GM13976 (cell line): Measurements from ENCODE around the gene LIMS2.

Experiments used
- DNase-seq: peaks from one replicate; pipeline ENCODE4 v3.0.0; 2012; ENCODE audit warnings: low spot score
- in situ Hi-C: fragments of 300-500 bp; cut with MboI; formaldehyde crosslinking; loops from one replicate; pipeline ENCODE4 v1.12.0; 2022; ENCODE audit warnings: low sequenced_read_pairs, mixed read lengths, inconsistent platforms; ENCODE audit not compliant: unreplicated experiment
- TF ChIP-seq, protein P1 (sequence below): IDR thresholded peaks from 2 replicates; pipeline ENCODE4 v1.5.1; 2012; ENCODE audit warnings: borderline replicate concordance, mild to moderate bottlenecking; ENCODE audit not compliant: insufficient read depth; ENCODE audit errors: extremely low read depth, missing control alignments, control extremely low read depth

LIMS2 gene

DNA sequence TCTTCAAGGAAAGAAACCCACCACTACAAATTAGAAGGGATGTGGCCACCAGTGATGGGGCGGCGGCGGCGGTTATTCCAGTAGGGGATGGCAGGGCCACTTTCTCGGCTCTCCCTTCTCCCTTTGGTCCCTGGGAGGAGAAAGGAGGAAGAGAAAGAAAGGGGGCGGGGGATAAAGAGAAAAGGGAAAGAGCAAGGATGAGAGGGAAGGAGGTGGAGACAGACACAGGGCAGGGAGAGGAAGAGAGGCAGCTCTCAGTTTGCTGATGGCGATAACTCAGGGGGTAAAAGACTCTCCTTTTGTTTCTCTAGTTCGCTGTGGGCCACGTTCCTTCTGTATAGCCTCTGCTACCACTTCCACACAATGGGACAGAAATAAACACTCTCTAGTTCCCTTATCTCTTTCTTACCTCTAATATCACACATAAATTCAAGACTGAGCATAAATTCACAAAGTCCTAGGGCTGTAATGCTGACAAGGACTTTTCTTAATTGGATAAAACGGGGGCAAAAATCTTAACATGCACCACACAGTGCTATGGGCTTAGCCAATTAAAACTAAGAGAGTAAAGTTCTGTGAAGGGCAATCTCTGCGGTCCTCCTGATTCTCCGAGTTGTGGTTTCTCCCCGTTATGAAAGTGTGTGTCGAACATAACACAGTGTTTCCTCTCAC, 40.6 kb upstream of the LIMS2 start:
- TF ChIP-seq, protein P1, sequence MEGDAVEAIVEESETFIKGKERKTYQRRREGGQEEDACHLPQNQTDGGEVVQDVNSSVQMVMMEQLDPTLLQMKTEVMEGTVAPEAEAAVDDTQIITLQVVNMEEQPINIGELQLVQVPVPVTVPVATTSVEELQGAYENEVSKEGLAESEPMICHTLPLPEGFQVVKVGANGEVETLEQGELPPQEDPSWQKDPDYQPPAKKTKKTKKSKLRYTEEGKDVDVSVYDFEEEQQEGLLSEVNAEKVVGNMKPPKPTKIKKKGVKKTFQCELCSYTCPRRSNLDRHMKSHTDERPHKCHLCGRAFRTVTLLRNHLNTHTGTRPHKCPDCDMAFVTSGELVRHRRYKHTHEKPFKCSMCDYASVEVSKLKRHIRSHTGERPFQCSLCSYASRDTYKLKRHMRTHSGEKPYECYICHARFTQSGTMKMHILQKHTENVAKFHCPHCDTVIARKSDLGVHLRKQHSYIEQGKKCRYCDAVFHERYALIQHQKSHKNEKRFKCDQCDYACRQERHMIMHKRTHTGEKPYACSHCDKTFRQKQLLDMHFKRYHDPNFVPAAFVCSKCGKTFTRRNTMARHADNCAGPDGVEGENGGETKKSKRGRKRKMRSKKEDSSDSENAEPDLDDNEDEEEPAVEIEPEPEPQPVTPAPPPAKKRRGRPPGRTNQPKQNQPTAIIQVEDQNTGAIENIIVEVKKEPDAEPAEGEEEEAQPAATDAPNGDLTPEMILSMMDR: no peak
- DNase-seq: no peak
- in situ Hi-C loops: no loop called here

DNA sequence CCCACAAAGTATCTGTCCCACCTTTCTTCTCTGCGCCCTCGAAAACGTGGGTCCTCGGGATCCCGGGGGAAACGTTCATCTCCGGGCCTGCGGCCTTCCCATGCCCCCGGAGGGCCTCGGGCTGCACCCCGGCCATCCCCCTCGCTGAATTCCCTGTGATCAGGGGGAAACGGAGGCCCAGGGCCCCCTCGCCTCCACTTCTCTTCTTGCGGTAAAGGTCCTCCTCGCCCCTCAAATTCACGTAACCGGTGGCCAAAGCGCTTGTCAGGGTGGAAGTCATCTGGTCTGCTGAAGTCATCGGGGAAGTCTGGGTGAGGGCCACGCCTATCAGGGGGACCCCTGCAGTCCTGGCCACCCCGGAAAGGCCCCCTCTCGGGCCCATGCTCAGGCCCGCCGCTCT, 38.2 kb upstream of the LIMS2 start:
- in situ Hi-C loops: no loop called here
- TF ChIP-seq, protein P1: no peak
- no peak for DNase-seq

DNA sequence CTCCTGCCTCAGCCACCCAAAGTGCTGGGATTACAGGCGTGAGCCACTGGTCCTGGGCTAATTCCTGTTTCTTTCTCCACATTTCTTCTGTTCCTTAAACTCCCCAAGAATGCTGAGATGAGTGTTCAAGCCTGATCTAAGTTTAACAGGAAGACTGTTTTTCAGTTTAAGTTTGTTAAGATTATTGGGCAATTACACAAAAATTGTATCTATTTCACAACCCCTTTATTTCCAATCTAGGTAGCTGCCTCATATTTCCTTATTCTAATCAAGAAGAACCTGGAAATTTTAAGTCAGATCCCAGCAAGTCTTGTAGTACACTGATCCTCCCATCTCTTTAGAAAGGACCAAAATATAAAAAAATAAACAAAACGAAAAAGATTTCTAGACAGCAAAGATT, 37.7 kb upstream of the LIMS2 start:
- TF ChIP-seq, protein P1: no peak
- DNase-seq: no peak
- in situ Hi-C loops: no loop called here

DNA sequence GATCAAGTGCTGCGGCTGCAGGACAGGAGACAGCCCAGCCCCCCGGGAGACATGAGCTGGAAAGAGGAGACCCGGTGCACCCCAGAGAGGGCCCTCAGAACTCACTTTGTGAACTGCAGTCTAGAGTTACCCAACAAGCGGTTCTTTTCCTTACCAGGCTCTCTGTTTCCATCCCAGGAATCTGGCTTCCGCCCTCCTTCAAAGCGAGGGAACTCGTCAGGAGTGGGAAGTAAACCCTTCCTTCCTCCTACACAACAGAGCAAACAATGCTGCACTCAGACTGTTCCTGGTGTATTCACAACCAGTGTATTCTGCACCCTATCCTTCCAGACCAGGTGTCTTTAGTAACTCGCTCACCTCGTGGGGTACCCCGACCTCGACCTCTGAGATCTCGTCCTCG, 34.0 kb upstream of the LIMS2 start:
- in situ Hi-C loops: no loop called here
- TF ChIP-seq, protein P1: no peak
- DNase-seq: no peak

DNA sequence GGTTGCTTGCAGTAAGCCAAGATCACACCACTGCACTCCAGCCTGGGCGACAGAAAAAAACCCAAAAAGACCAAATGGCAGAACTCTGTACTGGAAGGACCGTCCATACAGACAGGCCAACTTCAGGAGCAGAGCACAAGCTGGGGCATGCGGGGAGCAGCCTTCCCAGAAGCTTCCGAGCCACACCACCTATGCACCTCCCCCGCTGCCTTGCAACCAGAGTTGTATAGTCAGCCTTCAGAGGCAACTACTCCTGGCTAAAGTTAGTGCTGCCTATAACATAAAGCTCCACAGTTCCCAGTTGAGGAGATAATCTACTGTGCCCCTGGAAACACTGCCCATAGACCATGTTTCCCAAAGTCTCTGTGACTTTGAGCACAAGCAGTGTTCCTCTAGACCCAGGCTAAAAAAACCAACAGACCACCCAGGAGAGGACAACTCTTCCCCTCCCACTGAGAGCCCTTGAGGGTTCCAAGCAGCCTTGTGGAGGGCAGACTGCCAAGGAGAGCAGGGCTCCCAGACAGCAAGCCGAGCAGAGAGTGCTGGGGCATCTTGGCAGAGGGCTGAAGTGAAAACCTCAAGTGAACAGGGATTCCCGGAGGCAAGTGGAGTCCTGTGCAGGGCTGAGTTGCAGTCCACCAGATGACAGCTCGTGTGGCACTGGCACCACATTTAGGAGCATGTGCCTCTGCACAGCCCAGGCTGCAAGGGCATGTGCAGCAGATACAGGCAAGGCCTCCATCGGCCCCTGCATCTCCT, 32.7 kb upstream of the LIMS2 start:
- TF ChIP-seq, protein P1: no peak
- DNase-seq: no peak
- in situ Hi-C loops: no loop called here

DNA sequence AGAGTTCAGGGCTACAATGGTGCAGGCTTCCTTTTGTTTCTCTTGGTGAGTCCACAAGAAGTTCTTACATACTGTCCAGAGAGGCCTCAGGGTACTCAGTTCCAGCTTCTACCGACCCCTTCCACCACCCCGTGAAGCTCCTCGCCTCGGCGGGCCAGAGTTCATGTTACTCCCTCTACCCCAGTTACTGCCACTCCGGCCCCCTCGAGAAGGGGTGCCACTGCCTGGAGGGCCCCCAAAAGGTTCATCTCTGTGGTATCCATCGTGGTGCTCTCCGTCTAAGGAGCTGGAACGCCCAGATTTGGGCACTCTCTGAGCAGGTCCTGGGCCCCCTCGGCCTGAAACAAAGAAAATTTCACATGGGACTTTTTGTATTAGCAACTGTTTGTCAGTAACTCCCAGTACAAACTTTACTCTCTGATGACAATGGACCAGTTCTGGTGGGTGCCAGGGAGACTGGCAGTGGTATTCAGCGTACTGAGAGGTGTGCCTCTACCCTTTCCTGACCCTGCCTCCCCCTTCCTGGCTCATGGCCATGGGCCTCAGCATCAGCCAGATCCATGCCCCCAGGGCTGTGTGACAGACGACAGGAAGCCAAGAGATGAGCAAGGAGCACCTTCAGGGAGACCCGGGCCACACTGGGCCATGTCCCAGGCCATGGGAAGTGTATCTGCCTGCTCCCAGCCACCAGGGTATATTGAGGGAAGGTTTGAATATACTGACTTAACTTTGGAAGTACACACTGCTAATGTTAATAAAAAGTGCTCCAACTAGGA, 31.1 kb upstream of the LIMS2 start:
- no peak for DNase-seq
- TF ChIP-seq, protein P1: no peak
- in situ Hi-C loops: no loop called here
